GM23248 (cell line): ENCODE measurements around the gene SLF2.

ENCODE experiments used
- EZH2 ChIP-seq: fragments of 200-600 bp; sonication (generic); IDR thresholded peaks from 2 replicates; pipeline ENCODE4 v1.6.1; 2018; ENCODE audit warnings: antibody characterized with exemption, mild to moderate bottlenecking; ENCODE audit not compliant: insufficient read depth, poor library complexity, severe bottlenecking
- EZH2phosphoT487 ChIP-seq: fragments of 200-600 bp; sonication (generic); IDR thresholded peaks from 2 replicates; pipeline ENCODE4 v1.6.1; 2018; ENCODE audit warnings: antibody characterized with exemption, moderate library complexity, mild to moderate bottlenecking, low read depth; ENCODE audit not compliant: insufficient read depth

DNA sequence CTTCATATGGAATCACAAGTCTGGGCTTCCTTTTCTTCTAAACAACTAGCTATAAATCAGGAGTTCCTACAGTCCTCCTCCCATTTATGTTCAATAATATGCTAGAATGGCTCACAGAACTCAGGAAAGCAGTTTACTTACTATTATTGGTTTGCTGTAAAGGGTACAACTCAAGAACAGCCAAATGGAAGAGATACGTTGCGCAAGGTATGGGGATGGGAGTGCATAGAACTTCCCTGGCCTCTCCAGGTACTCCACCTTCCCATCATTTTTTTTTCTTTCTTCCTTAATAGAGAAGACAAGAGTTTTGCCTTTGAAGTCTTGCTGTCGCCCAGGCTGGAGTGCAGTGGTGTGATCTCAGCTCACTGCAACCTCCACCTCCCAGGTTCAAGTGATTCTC lies 29.5 kb downstream of the SLF2 start:
- TF ChIP-seq EZH2phosphoT487, result no peak
- no peak for TF ChIP-seq EZH2
